AG04450 (cell line): ENCODE measurements around the gene FOXK2. TPM values are rescaled to one million over a fixed set of nuclear protein-coding genes. Genes with fewer than 3 reads are reported as not detected.

Source experiments
- CTCF ChIA-PET: fragments of 300-600, 350-600 bp; formaldehyde crosslinking; extraction: SDS; loops from one replicate; lab custom pipeline; 2022; ENCODE audit warnings: antibody characterized with exemption, inconsistent platforms; lab: Charles Lee
- POLR2A ChIA-PET: fragments of 350-600 bp; formaldehyde crosslinking; extraction: SDS; loops from one replicate; lab custom pipeline; 2021; ENCODE audit warnings: antibody characterized with exemption, inconsistent platforms; lab: Yijun Ruan, JAX
- DNase-seq: peaks from one replicate; pipeline ENCODE4 v3.0.0-alpha.2; 2011; ENCODE audit warnings: low read depth, low spot score
- H3K27ac ChIP-seq: one replicate; pipeline ENCODE4 v1.5.1; 2012; ENCODE audit warnings: low read depth, low read length, control low read depth
- H3K27me3 ChIP-seq: one replicate; pipeline ENCODE4 v1.6.0; 2012; ENCODE audit warnings: low read length; ENCODE audit not compliant: control insufficient read depth, insufficient read depth
- H3K4me3 ChIP-seq: 2 replicates; pipeline ENCODE4 v1.5.1; 2011; ENCODE audit warnings: mild to moderate bottlenecking, low read depth, low read length, control low read depth
- H3K9me3 ChIP-seq: 2 replicates; pipeline ENCODE4 v1.5.1; 2012; ENCODE audit warnings: low read length; ENCODE audit not compliant: control insufficient read depth, insufficient read depth
- polyA plus RNA-seq: library from polyadenylated mRNA; depleted of rRNA; stranded (reverse); fragments of >200 nt; gene quantifications from 2 replicates; pipeline ENCODE4 v1.2.3, GENCODE V29; 2011
- TF ChIP-seq, protein P1 (sequence below): IDR thresholded peaks from 2 replicates; pipeline ENCODE4 v1.5.1; 2011; ENCODE audit warnings: low read depth, low read length, control low read depth, inconsistent platforms

The FOXK2 gene
- polyA plus RNA-seq, 1 experiment, result 21.7 TPM

DNA sequence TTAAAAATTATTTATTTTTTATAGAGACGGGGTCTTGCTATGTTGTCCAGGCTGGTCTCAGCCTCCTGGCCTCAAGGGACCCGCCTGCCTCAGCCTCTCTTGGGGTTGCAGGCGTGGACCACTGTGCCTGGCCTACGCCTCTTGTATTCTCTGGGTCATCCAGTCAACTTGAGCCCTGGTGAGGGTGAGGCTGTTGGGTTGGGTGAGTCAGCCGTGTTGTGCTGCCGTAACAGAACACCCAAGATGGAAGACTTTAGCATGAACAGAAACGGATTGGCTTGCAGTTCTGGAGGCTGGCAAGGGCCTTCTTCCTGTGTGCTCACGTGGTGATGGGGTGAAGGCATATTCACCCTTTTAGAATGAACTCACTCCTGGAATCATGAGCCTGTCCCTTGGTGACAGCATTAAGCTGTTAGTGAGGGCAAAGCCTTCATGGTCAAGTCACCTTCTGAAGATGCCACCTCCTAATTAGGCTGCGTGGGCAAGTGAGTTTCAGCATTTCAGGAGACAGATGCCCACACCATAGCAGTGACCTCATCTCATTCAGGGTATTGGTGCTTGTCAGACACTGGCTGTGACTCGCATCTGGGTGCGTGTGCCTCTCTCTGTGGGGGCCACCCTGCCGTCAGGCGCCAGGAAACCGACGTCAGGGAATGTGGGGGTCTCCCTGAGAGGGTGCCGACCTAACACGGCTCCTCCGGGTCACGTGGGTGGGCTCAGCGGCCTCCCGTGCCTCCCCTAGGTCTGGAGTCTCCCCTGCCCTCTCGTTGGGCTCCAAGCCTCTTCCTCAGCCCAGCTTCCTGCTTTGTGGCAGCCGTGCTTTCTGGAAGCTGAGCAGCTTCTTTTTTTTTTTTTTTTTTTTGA is 79.0 kb downstream of the FOXK2 start:
- CTCF ChIA-PET, result interaction anchor here (0.6 kb wide), 1 partner anchor 183 kb away, joined by 4 read pairs; no protein-coding TSS in a partner anchor

DNA sequence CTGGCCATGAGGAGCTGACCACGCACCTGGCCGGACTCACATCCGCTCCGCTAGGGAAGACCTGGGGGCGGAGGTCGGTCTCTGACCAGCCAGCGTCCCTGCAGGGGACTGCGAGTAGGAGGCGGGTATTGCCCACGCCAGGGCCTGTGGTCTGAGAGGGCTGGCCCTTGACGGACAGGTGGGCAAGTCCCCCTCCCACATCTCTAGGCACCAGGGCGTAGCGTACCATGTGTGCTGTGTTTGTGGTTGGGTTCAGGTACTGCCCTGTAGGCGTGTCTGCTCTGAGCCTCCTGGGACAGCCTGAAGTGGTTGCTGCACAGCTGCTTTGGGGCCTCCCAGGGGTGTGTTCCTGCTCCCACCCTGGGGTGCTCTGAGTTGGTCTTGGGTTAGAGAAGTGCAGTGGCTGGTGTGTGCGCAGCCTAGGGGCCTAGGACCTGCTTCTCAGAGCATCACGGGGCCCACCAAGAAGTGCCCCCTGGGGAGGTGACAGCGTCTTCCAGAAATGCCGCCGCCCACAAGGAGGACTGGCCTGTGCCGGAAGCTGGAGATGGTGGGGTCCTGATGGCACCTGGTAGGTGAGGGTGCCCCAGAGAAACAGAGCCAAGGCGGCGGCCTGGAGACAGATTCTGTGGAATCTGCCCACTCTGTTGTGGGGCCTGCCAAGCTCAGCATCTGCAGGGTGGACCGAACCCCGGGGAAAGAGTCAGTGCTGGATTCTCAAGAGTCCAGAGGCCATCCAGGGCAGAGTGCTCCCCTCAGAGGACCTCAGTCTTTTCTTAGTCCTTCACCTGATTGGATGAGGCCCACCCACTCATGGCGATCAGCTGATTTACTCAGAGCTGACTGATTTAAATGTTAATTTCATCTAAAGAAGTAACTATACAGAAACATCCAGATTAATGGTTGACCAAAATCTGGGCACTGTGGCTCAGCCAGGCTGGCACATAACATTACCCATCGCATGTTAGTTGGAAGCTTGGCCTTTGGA is 80.4 kb downstream of the FOXK2 start:
- TF ChIP-seq, protein P1, sequence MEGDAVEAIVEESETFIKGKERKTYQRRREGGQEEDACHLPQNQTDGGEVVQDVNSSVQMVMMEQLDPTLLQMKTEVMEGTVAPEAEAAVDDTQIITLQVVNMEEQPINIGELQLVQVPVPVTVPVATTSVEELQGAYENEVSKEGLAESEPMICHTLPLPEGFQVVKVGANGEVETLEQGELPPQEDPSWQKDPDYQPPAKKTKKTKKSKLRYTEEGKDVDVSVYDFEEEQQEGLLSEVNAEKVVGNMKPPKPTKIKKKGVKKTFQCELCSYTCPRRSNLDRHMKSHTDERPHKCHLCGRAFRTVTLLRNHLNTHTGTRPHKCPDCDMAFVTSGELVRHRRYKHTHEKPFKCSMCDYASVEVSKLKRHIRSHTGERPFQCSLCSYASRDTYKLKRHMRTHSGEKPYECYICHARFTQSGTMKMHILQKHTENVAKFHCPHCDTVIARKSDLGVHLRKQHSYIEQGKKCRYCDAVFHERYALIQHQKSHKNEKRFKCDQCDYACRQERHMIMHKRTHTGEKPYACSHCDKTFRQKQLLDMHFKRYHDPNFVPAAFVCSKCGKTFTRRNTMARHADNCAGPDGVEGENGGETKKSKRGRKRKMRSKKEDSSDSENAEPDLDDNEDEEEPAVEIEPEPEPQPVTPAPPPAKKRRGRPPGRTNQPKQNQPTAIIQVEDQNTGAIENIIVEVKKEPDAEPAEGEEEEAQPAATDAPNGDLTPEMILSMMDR, result no peak
- Histone ChIP-seq H3K4me3 (no peak overlapping the region), H3K27ac (no peak overlapping the region), H3K27me3 (no peaks in the 10 kb centered on the region), H3K9me3 (peaks cover 4% of the 10 kb centered on the region; the same call in 1 of the 2 replicates)
- CTCF ChIA-PET, result no interaction called here
- no peak for DNase-seq
- POLR2A ChIA-PET, result no interaction called here

More for the DNA sequence above, 79.0 kb downstream of the FOXK2 start:
- TF ChIP-seq, protein P1, result no peak
- DNase-seq, result no peak
- Histone ChIP-seq H3K27ac (peak overlapping the region; percentile 52), H3K27me3 (no peaks in the 10 kb centered on the region), H3K9me3 (peaks cover 4% of the 10 kb centered on the region; the same call in 1 of the 2 replicates), H3K4me3 (no peak overlapping the region)
- POLR2A ChIA-PET, result interaction anchor here (0.6 to 1.1 kb wide), 2 partner anchors 13 to 52 kb away, joined by 5 to 7 read pairs; no protein-coding TSS in a partner anchor

DNA sequence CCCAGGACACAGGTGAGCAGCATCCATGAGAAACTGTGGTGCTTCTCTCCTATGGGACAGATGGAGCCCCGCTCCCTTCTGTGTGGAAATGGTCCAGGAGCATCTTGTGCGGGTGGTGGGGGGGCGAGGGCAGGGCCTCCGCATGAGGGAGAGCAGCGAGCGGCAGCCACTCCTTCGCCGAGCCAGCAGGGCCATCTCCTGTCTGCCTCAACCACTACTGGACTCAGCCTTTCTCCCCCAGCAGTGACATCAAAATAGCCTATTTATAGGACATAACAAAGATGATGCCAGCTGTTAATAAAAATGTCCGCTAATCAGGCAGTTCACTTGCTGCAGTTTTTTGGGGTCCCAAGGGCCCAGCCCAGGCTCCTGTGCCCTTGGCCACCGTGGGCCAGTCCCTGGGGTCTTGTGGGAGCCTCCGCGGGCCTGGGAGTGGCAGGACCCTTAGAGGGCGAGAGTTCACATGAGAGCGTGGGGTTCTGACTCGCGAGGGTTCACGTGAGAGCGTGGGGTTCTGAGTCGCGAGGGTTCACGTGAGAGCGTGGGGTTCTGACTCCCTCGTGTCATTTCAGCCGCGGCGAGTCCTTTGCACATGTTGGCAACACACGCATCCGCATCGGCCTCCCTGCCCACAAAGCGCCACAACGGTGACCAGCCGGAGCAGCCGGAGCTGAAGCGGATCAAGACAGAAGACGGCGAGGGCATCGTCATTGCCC is 81.4 kb downstream of the FOXK2 start:
- no peaks in the 10 kb centered on the region for H3K27me3 ChIP-seq
- CTCF ChIA-PET, result no interaction called here
- TF ChIP-seq, protein P1, result no peak
- no peak overlapping the region for H3K27ac ChIP-seq
- peaks cover 4% of the 10 kb centered on the region; the same call in 1 of the 2 replicates for H3K9me3 ChIP-seq
- DNase-seq, result no peak
- no peak overlapping the region for H3K4me3 ChIP-seq
- POLR2A ChIA-PET, result no interaction called here

- ChIA-PET POLR2A (no interaction called here), CTCF (no interaction called here)
These were observed 82.0 kb downstream of the FOXK2 start for GRCh38 chr17:82601447-82602000.

More at GRCh38 chr17:82601447-82602000, 82.0 kb downstream of the FOXK2 start:
- TF ChIP-seq, protein P1, result no peak
- DNase-seq, result no peak
- H3K27ac ChIP-seq, result no peak overlapping the region
- peaks cover 4% of the 10 kb centered on the region; the same call in 1 of the 2 replicates for H3K9me3 ChIP-seq
- no peak overlapping the region for H3K4me3 ChIP-seq
- no peaks in the 10 kb centered on the region for H3K27me3 ChIP-seq
